ENCODE measurements around the gene SAMSN1.
A peak's percentile ranks its signal among the peaks of the same experiment; 100 is the strongest.
"Not testable (repeated sequence)": the region's sequence is repeated elsewhere in the genome, so short reads cannot be mapped to it uniquely, and the experiment has no call there.

Gene SAMSN1

GRCh38 chr21:14554948-14555347 is 8.8 kb upstream of the SAMSN1 start:
- no peaks in the 10 kb centered on the region for H3K9me3 Mint-ChIP-seq
- H3K27ac Mint-ChIP-seq, result peak overlapping the region in 1 of 2 donors; percentile 2
- H3K36me3 Mint-ChIP-seq (ENCODE audit: insufficient read depth), result peaks cover 3% of the 10 kb centered on the region
- no peak overlapping the region for H3K4me3 Mint-ChIP-seq
- ATAC-seq (replicated peaks) (no peak), DNase-seq (no peak)
- peaks cover 14 to 24% of the 10 kb centered on the region in 2 donors for H3K4me1 Mint-ChIP-seq (ENCODE audit: low read depth in 2 of 2)
- peaks cover 0 to 8% of the 10 kb centered on the region in 2 donors for H3K27me3 Mint-ChIP-seq

- H3K27ac Mint-ChIP-seq, result no peak overlapping the region
- peaks cover 20 to 36% of the 10 kb centered on the region in 2 donors for H3K4me1 Mint-ChIP-seq (ENCODE audit: low read depth in 2 of 2)
- H3K4me3 Mint-ChIP-seq, result no peak overlapping the region
- no peaks in the 10 kb centered on the region for H3K9me3 Mint-ChIP-seq
- ATAC-seq (replicated peaks), result no peak
- no peak for DNase-seq
- H3K27me3 Mint-ChIP-seq, result peaks cover 0 to 8% of the 10 kb centered on the region in 2 donors
- H3K36me3 Mint-ChIP-seq (ENCODE audit: insufficient read depth), result no peaks in the 10 kb centered on the region
These were observed 7.3 kb upstream of the SAMSN1 start for GRCh38 chr21:14553422-14553821.

- Mint-ChIP-seq H3K27me3 (no peaks in the 10 kb centered on the region), H3K4me1 (ENCODE audit: low read depth in 2 of 2) (peaks cover 20 to 45% of the 10 kb centered on the region in 2 donors), H3K27ac (no peak overlapping the region)
These were observed 5.6 kb upstream of the SAMSN1 start for GRCh38 chr21:14551741-14552140.

GRCh38 chr21:14550135-14550534 is 4.0 kb upstream of the SAMSN1 start:
- Mint-ChIP-seq H3K9me3 (no peaks in the 10 kb centered on the region), H3K27ac (peak overlapping the region; percentile 75 to 86), H3K4me3 (peak overlapping the region; percentile 37 to 62), H3K27me3 (no peaks in the 10 kb centered on the region), H3K4me1 (ENCODE audit: low read depth in 2 of 2) (peaks cover 17 to 38% of the 10 kb centered on the region in 2 donors), H3K36me3 (ENCODE audit: insufficient read depth) (peaks cover 4% of the 10 kb centered on the region)
- ATAC-seq (replicated peaks), result no peak
- no peak for DNase-seq

More at GRCh38 chr21:14551741-14552140, 5.6 kb upstream of the SAMSN1 start:
- Mint-ChIP-seq H3K9me3 (no peaks in the 10 kb centered on the region), H3K36me3 (ENCODE audit: insufficient read depth) (no peaks in the 10 kb centered on the region), H3K4me3 (no peak overlapping the region)
- DNase-seq (no peak), ATAC-seq (replicated peaks) (no peak)

GRCh38 chr21:14548779-14549178 is 2.7 kb upstream of the SAMSN1 start:
- H3K27me3 Mint-ChIP-seq, result no peaks in the 10 kb centered on the region
- H3K4me3 Mint-ChIP-seq, result peak overlapping the region in 1 of 2 donors; percentile 72
- no peak for DNase-seq
- no peaks in the 10 kb centered on the region for H3K9me3 Mint-ChIP-seq
- peak overlapping the region in 1 of 2 donors; percentile 88 for H3K27ac Mint-ChIP-seq
- peaks cover 22 to 41% of the 10 kb centered on the region in 2 donors for H3K4me1 Mint-ChIP-seq (ENCODE audit: low read depth in 2 of 2)
- ATAC-seq (replicated peaks), result no peak
- peaks cover 7% of the 10 kb centered on the region for H3K36me3 Mint-ChIP-seq (ENCODE audit: insufficient read depth)

GRCh38 chr21:14547834-14548513 is 1.9 kb upstream of the SAMSN1 start:
- DNase-seq (no peak), ATAC-seq (replicated peaks) (no peak)
- H3K36me3 Mint-ChIP-seq (ENCODE audit: insufficient read depth), result peaks cover 8% of the 10 kb centered on the region
- peak overlapping the region in 1 of 2 donors; percentile 88 for H3K27ac Mint-ChIP-seq
- no peaks in the 10 kb centered on the region for H3K27me3 Mint-ChIP-seq
- no peaks in the 10 kb centered on the region for H3K9me3 Mint-ChIP-seq
- H3K4me3 Mint-ChIP-seq, result peak overlapping the region; percentile 44 to 72
- H3K4me1 Mint-ChIP-seq (ENCODE audit: low read depth in 2 of 2), result peaks cover 22 to 46% of the 10 kb centered on the region in 2 donors

- ATAC-seq (replicated peaks); H3K9me3 Mint-ChIP-seq; H3K4me3 Mint-ChIP-seq; H3K27me3 Mint-ChIP-seq; DNase-seq; H3K36me3 Mint-ChIP-seq (ENCODE audit: insufficient read depth): not testable (repeated sequence)
- peaks cover 26 to 54% of the 10 kb centered on the region in 2 donors for H3K4me1 Mint-ChIP-seq (ENCODE audit: low read depth in 2 of 2)
- H3K27ac Mint-ChIP-seq, result peak overlapping the region in 1 of 2 donors; percentile 92
These were observed 604 bp upstream of the SAMSN1 start for GRCh38 chr21:14546719-14547118.

- Mint-ChIP-seq H3K36me3 (ENCODE audit: insufficient read depth) (peaks cover 8% of the 10 kb centered on the region), H3K4me1 (ENCODE audit: low read depth in 2 of 2) (peaks cover 25 to 56% of the 10 kb centered on the region in 2 donors)
These were observed 2.1 kb downstream of the SAMSN1 start for GRCh38 chr21:14543983-14544382.

GRCh38 chr21:14542638-14543037 is 3.5 kb downstream of the SAMSN1 start:
- Mint-ChIP-seq H3K9me3 (no peaks in the 10 kb centered on the region), H3K36me3 (ENCODE audit: insufficient read depth) (peaks cover 8% of the 10 kb centered on the region), H3K4me3 (peak overlapping the region; percentile 77 to 82), H3K27me3 (no peaks in the 10 kb centered on the region), H3K4me1 (ENCODE audit: low read depth in 2 of 2) (peaks cover 21 to 58% of the 10 kb centered on the region in 2 donors), H3K27ac (peak overlapping the region; percentile 89 to 90)
- DNase-seq (no peak), ATAC-seq (replicated peaks) (no peak)

More at GRCh38 chr21:14543983-14544382, 2.1 kb downstream of the SAMSN1 start:
- H3K27me3 Mint-ChIP-seq, result no peaks in the 10 kb centered on the region
- peak overlapping the region; percentile 73 to 82 for H3K4me3 Mint-ChIP-seq
- H3K9me3 Mint-ChIP-seq, result no peaks in the 10 kb centered on the region
- peak overlapping the region; percentile 90 to 94 for H3K27ac Mint-ChIP-seq
- ATAC-seq (replicated peaks) (no peak), DNase-seq (no peak)

GRCh38 chr21:14541841-14542490 is 4.1 kb downstream of the SAMSN1 start:
- Mint-ChIP-seq H3K27ac (peak overlapping the region; percentile 89 to 90), H3K4me3 (peak overlapping the region; percentile 77 to 82), H3K36me3 (ENCODE audit: insufficient read depth) (peaks cover 8% of the 10 kb centered on the region), H3K27me3 (no peaks in the 10 kb centered on the region), H3K9me3 (peaks cover 0 to 6% of the 10 kb centered on the region in 2 donors), H3K4me1 (ENCODE audit: low read depth in 2 of 2) (peaks cover 24 to 61% of the 10 kb centered on the region in 2 donors)
- DNase-seq (no peak), ATAC-seq (replicated peaks) (peak; percentile 58)

- ATAC-seq (replicated peaks), result no peak
- H3K36me3 Mint-ChIP-seq (ENCODE audit: insufficient read depth), result peaks cover 13% of the 10 kb centered on the region
These were observed 7.6 kb downstream of the SAMSN1 start for GRCh38 chr21:14538483-14538882.

GRCh38 chr21:14536929-14537328 is 9.2 kb downstream of the SAMSN1 start:
- Mint-ChIP-seq H3K27me3 (no peaks in the 10 kb centered on the region), H3K4me1 (ENCODE audit: low read depth in 2 of 2) (peaks cover 39 to 76% of the 10 kb centered on the region in 2 donors), H3K36me3 (ENCODE audit: insufficient read depth) (peaks cover 13% of the 10 kb centered on the region), H3K9me3 (peaks cover 0 to 8% of the 10 kb centered on the region in 2 donors), H3K4me3 (peak overlapping the region in 1 of 2 donors; percentile 5), H3K27ac (peak overlapping the region; percentile 29 to 75)
- ATAC-seq (replicated peaks), result no peak
- no peak for DNase-seq

More at GRCh38 chr21:14538483-14538882, 7.6 kb downstream of the SAMSN1 start:
- Mint-ChIP-seq H3K27ac (no peak overlapping the region), H3K4me1 (ENCODE audit: low read depth in 2 of 2) (peaks cover 40 to 78% of the 10 kb centered on the region in 2 donors), H3K9me3 (peaks cover 0 to 8% of the 10 kb centered on the region in 2 donors), H3K4me3 (peak overlapping the region in 1 of 2 donors; percentile 27), H3K27me3 (no peaks in the 10 kb centered on the region)
- no peak for DNase-seq

- no peak overlapping the region for H3K4me3 Mint-ChIP-seq
- H3K9me3 Mint-ChIP-seq, result peaks cover 0 to 8% of the 10 kb centered on the region in 2 donors
- H3K4me1 Mint-ChIP-seq (ENCODE audit: low read depth in 2 of 2), result peaks cover 36 to 69% of the 10 kb centered on the region in 2 donors
- no peaks in the 10 kb centered on the region for H3K27me3 Mint-ChIP-seq
- DNase-seq (no peak), ATAC-seq (replicated peaks) (no peak)
- peak overlapping the region in 1 of 2 donors; percentile 100 for H3K27ac Mint-ChIP-seq
- H3K36me3 Mint-ChIP-seq (ENCODE audit: insufficient read depth), result peaks cover 13% of the 10 kb centered on the region
These were observed 10.4 kb downstream of the SAMSN1 start for GRCh38 chr21:14535702-14536101.
